Stimulated activated CD4-positive, alpha-beta T cell treated with anti-CD3 and anti-CD28 coated beads, TNF-alpha, amount 100 ng/mL, for 48 hours (primary cell): Measurements from ENCODE around the gene DNAH10.
"Not testable (repeated sequence)": the region's sequence is repeated elsewhere in the genome, so short reads cannot be mapped to it uniquely, and the experiment has no call there.

ENCODE experiments used
- DNase-seq, 3 donors: peaks; one replicate each; pipeline ENCODE4 v3.0.0-alpha.2; 2020; ENCODE audit warnings: low read depth in 3 of 3

Gene DNAH10

GRCh38 chr12:123789422-123789821, 27.3 kb downstream of the DNAH10 start:
- DNase-seq, result not testable (repeated sequence)

GRCh38 chr12:123790905-123791467, 28.9 kb downstream of the DNAH10 start:
- no peak for DNase-seq

GRCh38 chr12:123794027-123794426, 31.9 kb downstream of the DNAH10 start:
- no peak for DNase-seq

GRCh38 chr12:123798518-123798917, 36.4 kb downstream of the DNAH10 start:
- no peak for DNase-seq

- no peak for DNase-seq
Observed at GRCh38 chr12:123799227-123799626, 37.1 kb downstream of the DNAH10 start.

GRCh38 chr12:123801573-123802178, 39.6 kb downstream of the DNAH10 start:
- no peak for DNase-seq

- DNase-seq, result no peak
Observed at GRCh38 chr12:123805173-123805572, 43.1 kb downstream of the DNAH10 start.

GRCh38 chr12:123807002-123807401, 44.9 kb downstream of the DNAH10 start:
- no peak for DNase-seq

- no peak for DNase-seq
Observed at GRCh38 chr12:123807670-123808069, 45.6 kb downstream of the DNAH10 start.

GRCh38 chr12:123808167-123808566, 46.1 kb downstream of the DNAH10 start:
- no peak for DNase-seq

GRCh38 chr12:123813349-123813748, 51.2 kb downstream of the DNAH10 start:
- DNase-seq, result no peak

- DNase-seq, result no peak
Observed at GRCh38 chr12:123815968-123816367, 53.9 kb downstream of the DNAH10 start.

- DNase-seq, result no peak
Observed at GRCh38 chr12:123816896-123817537, 54.9 kb downstream of the DNAH10 start.

- no peak for DNase-seq
Observed at GRCh38 chr12:123822804-123823203, 60.7 kb downstream of the DNAH10 start.

- DNase-seq, result no peak
Observed at GRCh38 chr12:123828120-123828519, 66.0 kb downstream of the DNAH10 start.

GRCh38 chr12:123828854-123829547, 66.9 kb downstream of the DNAH10 start:
- DNase-seq, result no peak

- no peak for DNase-seq
Observed at GRCh38 chr12:123829561-123829960, 67.5 kb downstream of the DNAH10 start.

GRCh38 chr12:123830675-123831074, 68.6 kb downstream of the DNAH10 start:
- no peak for DNase-seq

- no peak for DNase-seq
Observed at GRCh38 chr12:123832052-123832451, 70.0 kb downstream of the DNAH10 start.

GRCh38 chr12:123833830-123834229, 71.7 kb downstream of the DNAH10 start:
- no peak for DNase-seq

- no peak for DNase-seq
Observed at GRCh38 chr12:123834845-123835244, 72.7 kb downstream of the DNAH10 start.

GRCh38 chr12:123836292-123836691, 74.2 kb downstream of the DNAH10 start:
- no peak for DNase-seq

- DNase-seq, result no peak
Observed at GRCh38 chr12:123839826-123840225, 77.7 kb downstream of the DNAH10 start.
